Heart left ventricle (tissue), 16 donors: ENCODE results near the gene TNFAIP6. TPM values are rescaled to one million over a fixed set of nuclear protein-coding genes. Genes with fewer than 3 reads are reported as not detected.
A peak's percentile ranks its signal among the peaks of the same experiment; 100 is the strongest.

Source experiments
- ATAC-seq, 4 donors: fragments of 200-7000 bp; cut with Tn5 transposase; one replicate each; pipeline ENCODE4 v1.9.1; 2020 to 2022; ENCODE audit warnings: moderate library complexity in 4 of 4, mild to moderate bottlenecking in 3 of 4, moderate number of reproducible peaks in 1 of 4
- DNase-seq, 5 donors: peaks; one replicate each; pipeline ENCODE4 v3.0.0-alpha.2; 2020
- H3K27ac ChIP-seq, 12 donors: fragments of 200-600 bp; sonication (generic) in 4 of 12; one replicate each; pipeline versions ENCODE4 v1.5.0 to v1.8.0; 2016 to 2022; ENCODE audit warnings: mild to moderate bottlenecking in 2 of 12
- H3K27me3 ChIP-seq, 9 donors: fragments of 200-600 bp; sonication (generic) in 2 of 9; one replicate each; pipeline versions ENCODE4 v1.5.1 to v1.8.0; 2016 to 2022; ENCODE audit warnings: mild to moderate bottlenecking in 3 of 9
- H3K36me3 ChIP-seq, 9 donors: fragments of 200-600 bp; sonication (generic) in 2 of 9; one replicate each; pipeline versions ENCODE4 v1.5.0 to v1.8.0; 2018 to 2022; ENCODE audit warnings: mild to moderate bottlenecking in 2 of 9
- H3K4me1 ChIP-seq, 12 donors: fragments of 200-600 bp; sonication (generic) in 4 of 12; one replicate each; pipeline versions ENCODE4 v1.5.0 to v1.8.0; 2016 to 2022; ENCODE audit warnings: mild to moderate bottlenecking in 3 of 12
- H3K4me3 ChIP-seq, 12 donors: fragments of 200-600 bp; sonication (generic) in 4 of 12; one replicate each; pipeline versions ENCODE4 v1.5.0 to v1.8.0; 2017 to 2022; ENCODE audit warnings: mild to moderate bottlenecking in 9 of 12, moderate library complexity in 4 of 12
- H3K9me3 ChIP-seq, 12 donors: fragments of 200-600 bp; sonication (generic) in 4 of 12; one replicate each; pipeline versions ENCODE4 v1.5.0 to v1.8.0; 2016 to 2022; ENCODE audit warnings: mild to moderate bottlenecking in 1 of 12
- CTCF ChIP-seq, 12 donors: fragments of 200-600 bp; sonication (generic) in 4 of 12; IDR thresholded peaks; one replicate each; pipeline versions ENCODE4 v1.5.0 to v1.8.0; 2018 to 2022; ENCODE audit warnings: antibody characterized with exemption in 12 of 12, mild to moderate bottlenecking in 5 of 12
- POLR2A ChIP-seq, 2 donors: fragments of 450-650 bp; IDR thresholded peaks; one replicate each; pipeline ENCODE4 v1.6.1; 2017; ENCODE audit warnings: antibody characterized with exemption in 2 of 2, mild to moderate bottlenecking in 2 of 2, moderate library complexity in 2 of 2
- WGBS, 4 donors: extraction: QIAGEN DNeasy Blood & Tissue Kit in 2 of 4; methylation state at CpG; one replicate each; pipeline versions ENCODE4 v1.1.5 to v1.1.7; 2013 to 2018; 5-methylcytosine and 5-hydroxymethylcytosine counted together
- intact Hi-C, 10 donors: fragments of 100-400 bp; cut with DNase I; formaldehyde crosslinking; loops; one replicate each; pipeline versions ENCODE4 v1.11.1 to v1.14.2; 2022
- polyA plus RNA-seq, 2 donors: library from polyadenylated mRNA; stranded (reverse); fragments of 200-250 nt; gene quantifications; one replicate each; pipeline ENCODE4 v1.2.3, GENCODE V29; 2013
- total RNA-seq, 9 donors: library from RNA; depleted of rRNA in 2 of 9; stranded (reverse); fragments of >200 nt in 2 of 9; fragmentation: NEBNext Ultra II Directional in 3 of 9; extraction: Animal tissue kit (Norgen Biotek cat#: 25700) in 3 of 9; gene quantifications; one replicate each; pipeline versions ENCODE4 v1.1.0 to v1.2.4, GENCODE V29; 2016 to 2023
- donor health status: ischemic (EF 13 %, LVEDD 7.1; RV severe dilation, severe dysfunction).
- donor health status: healthy with polysubstance abuse.
- donor health status: DM: no; HTN: yes; CAD: no.
- donor health status: DM: no; HTN: no; CAD: no.
- donor health status: ischemic (EF 25% LVEDD 6.9; RV normal size, moderate dysfunction).
- donor health status: ischemic (EF 25% LVEDD 5.7; RV mildly dilated, moderate dysfunction).
- donor health status: healthy.
- donor health status: DM: yes; HTN: yes; CAD: no.
- donor health status: ischemic (EF 35%, LVEDD 5.7; RV mildly dilated, moderate dysfunction).
- donor health status: nonischemic (EF 11% LVEDD 7.7; RV severe dilation, severe dysfunction).
- donor health status: DM: yes; HTN: yes; CAD: no.
- donor health status: PGD.
- donor health status: ischemic (EF 29% LVEDD 5.4; RV normal size, mild dysfunction).
- donor health status: nonischemic (EF 23%, LVEDD 6.1; RV moderate dilation, normal function).

Gene TNFAIP6
- total and polyA plus RNA-seq, 11 donors: 1.6 to 8.1 (median 2.6) TPM

GRCh38 chr2:151374436-151374835 lies 17.0 kb downstream of the TNFAIP6 start:
- no peaks in the 10 kb centered on the region for H3K4me1 ChIP-seq
- H3K27ac ChIP-seq: no peak overlapping the region
- WGBS, 4 donors: 49 to 62% (median 57%) methylated on average over 3 of the region's 3 CpGs
- DNase-seq (no peak), ATAC-seq (peak in 1 of 4 donors; percentile 74)
- TF ChIP-seq CTCF (IDR thresholded peaks at IDR 0.05) (no peak), POLR2A (IDR thresholded peaks at IDR 0.05) (no peak)
- no peaks in the 10 kb centered on the region for H3K9me3 ChIP-seq
- peaks cover 0 to 5% (median 0%) of the 10 kb centered on the region in 9 donors for H3K36me3 ChIP-seq
- no peak overlapping the region for H3K4me3 ChIP-seq
- intact Hi-C loops: no loop called here
- no peaks in the 10 kb centered on the region for H3K27me3 ChIP-seq

GRCh38 chr2:151379169-151379568 lies 21.8 kb downstream of the TNFAIP6 start:
- H3K36me3 ChIP-seq: no peaks in the 10 kb centered on the region
- H3K4me3 ChIP-seq: no peak overlapping the region
- H3K9me3 ChIP-seq: no peaks in the 10 kb centered on the region
- ATAC-seq (no peak), DNase-seq (no peak)
- H3K4me1 ChIP-seq: no peaks in the 10 kb centered on the region
- H3K27me3 ChIP-seq: no peaks in the 10 kb centered on the region
- intact Hi-C loops: no loop called here
- TF ChIP-seq POLR2A (IDR thresholded peaks at IDR 0.05) (no peak), CTCF (IDR thresholded peaks at IDR 0.05) (no peak)
- 70 to 79% (median 77%) methylated on average over 4 of the region's 4 CpGs for WGBS, 4 donors
- no peak overlapping the region for H3K27ac ChIP-seq

GRCh38 chr2:151380580-151381235 lies 23.3 kb downstream of the TNFAIP6 start:
- DNase-seq (no peak), ATAC-seq (no peak)
- Histone ChIP-seq H3K4me3 (no peak overlapping the region), H3K36me3 (no peaks in the 10 kb centered on the region), H3K4me1 (no peaks in the 10 kb centered on the region), H3K27ac (no peak overlapping the region), H3K27me3 (no peaks in the 10 kb centered on the region), H3K9me3 (no peaks in the 10 kb centered on the region)
- TF ChIP-seq POLR2A (IDR thresholded peaks at IDR 0.05) (no peak), CTCF (IDR thresholded peaks at IDR 0.05) (no peak)
- WGBS, 4 donors: 71 to 76% (median 76%) methylated on average over 6 of the region's 6 CpGs
- intact Hi-C loops: no loop called here

- Histone ChIP-seq H3K4me3 (no peak overlapping the region), H3K9me3 (no peaks in the 10 kb centered on the region), H3K4me1 (no peaks in the 10 kb centered on the region), H3K27ac (no peak overlapping the region), H3K27me3 (no peaks in the 10 kb centered on the region), H3K36me3 (no peaks in the 10 kb centered on the region)
- intact Hi-C loops: no loop called here
- no peak for ATAC-seq
- DNase-seq: no peak
- TF ChIP-seq POLR2A (IDR thresholded peaks at IDR 0.05) (no peak), CTCF (IDR thresholded peaks at IDR 0.05) (no peak)
- WGBS, 4 donors: 86 to 88% (median 88%) methylated on average over 2 of the region's 2 CpGs
Observed at GRCh38 chr2:151381266-151381665, 23.9 kb downstream of the TNFAIP6 start.
